Measurements from ENCODE around the gene SSBP3.

DNA sequence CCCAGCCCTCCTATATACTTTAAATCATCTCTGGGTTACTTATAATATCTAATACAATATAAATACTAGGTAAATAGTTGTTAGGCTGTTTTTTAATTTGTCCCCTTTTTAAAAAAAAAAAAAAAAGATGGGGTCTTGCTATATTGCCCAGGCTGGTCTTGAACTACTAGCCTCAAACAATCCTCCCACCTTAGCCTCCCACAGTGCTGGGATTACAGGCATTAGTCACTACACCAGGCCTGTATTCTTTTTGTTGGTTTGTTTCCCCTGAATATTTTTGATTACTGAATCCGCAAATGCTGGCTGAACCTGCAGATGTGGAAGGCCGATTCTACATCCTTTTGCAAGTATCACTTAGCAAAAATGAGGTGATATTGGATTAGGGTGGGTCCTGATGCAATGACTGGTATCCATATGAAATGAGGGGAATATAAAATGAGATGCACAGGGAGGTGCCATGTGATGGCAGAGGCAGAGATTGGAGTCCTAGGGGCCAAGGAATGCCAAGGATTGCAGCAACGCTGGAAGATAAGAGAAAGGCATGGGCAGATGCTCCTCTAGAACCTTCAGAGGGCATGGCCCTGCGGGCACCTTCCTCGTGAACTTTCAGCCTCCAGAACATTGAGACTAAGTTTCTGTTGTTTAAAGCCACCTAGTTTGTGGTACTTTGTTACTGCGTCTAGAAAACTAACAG is 58.8 kb downstream of the SSBP3 start:
- TF ChIP-seq POLR2AphosphoS5 (IDR thresholded peaks at IDR 0.05) (no peak), CTCF (IDR thresholded peaks at IDR 0.05) (no peak), POLR2A (IDR thresholded peaks at IDR 0.05) (no peak)

All from breast epithelium (tissue), 3 donors.